KOPT-K1 (cell line): Measurements from ENCODE around the gene TMEFF1.

Experiments used
- H3K27ac ChIP-seq: fragments of 200-600 bp; sonication (generic); 2 replicates; pipeline ENCODE4 v1.5.1; 2016; ENCODE audit warnings: antibody characterized with exemption, mild to moderate bottlenecking, low read depth, low read length; ENCODE audit not compliant: poor library complexity, severe bottlenecking
- H3K36me3 ChIP-seq: fragments of 200-600 bp; sonication (generic); 2 replicates; pipeline ENCODE4 v1.5.1; 2017; ENCODE audit warnings: antibody characterized with exemption, mild to moderate bottlenecking, low read length, moderate library complexity; ENCODE audit not compliant: insufficient read depth
- H3K9me3 ChIP-seq: fragments of 200-600 bp; sonication (generic); 2 replicates; pipeline ENCODE4 v1.5.1; 2017; ENCODE audit warnings: antibody characterized with exemption, low read length, mild to moderate bottlenecking; ENCODE audit not compliant: insufficient read depth, poor library complexity, severe bottlenecking

TMEFF1 gene

DNA sequence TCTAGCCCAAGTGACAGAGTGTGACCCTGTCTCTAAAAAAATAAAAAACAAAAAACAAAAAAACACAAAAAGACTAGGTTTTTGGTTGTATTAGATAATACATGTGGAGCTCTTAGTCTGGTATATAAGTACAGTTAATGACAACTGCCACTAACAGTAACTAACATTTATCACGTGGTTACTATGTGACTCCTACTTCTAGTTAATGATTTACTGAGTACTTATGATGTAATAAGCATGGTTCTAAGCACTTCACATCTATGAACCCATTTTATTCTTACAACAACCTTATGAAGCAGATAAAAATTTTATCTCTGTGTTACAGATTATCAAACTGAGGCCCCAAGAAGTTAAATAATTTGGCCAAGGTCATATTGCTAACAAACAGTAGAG lies 6.1 kb upstream of the TMEFF1 start:
- no peak overlapping the region for H3K27ac ChIP-seq
- H3K9me3 ChIP-seq, result no peaks in the 10 kb centered on the region
- H3K36me3 ChIP-seq, result no peaks in the 10 kb centered on the region

DNA sequence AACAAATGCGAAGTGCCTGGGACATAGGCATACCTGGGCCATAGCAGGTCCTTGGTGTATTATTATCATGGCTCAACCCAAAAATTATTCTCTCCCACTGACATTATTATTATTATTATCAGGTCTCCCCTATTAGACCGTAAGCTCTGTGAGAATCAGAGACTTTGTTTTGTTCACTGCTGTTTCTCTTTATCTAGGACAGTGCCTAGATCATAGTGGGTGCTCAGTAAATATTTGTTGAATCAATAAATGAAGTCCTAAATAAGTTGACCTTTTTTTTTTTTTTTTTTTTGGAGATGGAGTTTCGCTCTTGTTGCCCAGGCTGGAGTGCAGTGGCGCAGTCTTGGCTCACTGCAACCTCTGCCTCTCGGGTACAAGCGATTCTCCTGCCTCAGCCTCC lies 4.9 kb upstream of the TMEFF1 start:
- H3K36me3 ChIP-seq, result no peaks in the 10 kb centered on the region
- H3K9me3 ChIP-seq, result no peaks in the 10 kb centered on the region
- no peak overlapping the region for H3K27ac ChIP-seq

DNA sequence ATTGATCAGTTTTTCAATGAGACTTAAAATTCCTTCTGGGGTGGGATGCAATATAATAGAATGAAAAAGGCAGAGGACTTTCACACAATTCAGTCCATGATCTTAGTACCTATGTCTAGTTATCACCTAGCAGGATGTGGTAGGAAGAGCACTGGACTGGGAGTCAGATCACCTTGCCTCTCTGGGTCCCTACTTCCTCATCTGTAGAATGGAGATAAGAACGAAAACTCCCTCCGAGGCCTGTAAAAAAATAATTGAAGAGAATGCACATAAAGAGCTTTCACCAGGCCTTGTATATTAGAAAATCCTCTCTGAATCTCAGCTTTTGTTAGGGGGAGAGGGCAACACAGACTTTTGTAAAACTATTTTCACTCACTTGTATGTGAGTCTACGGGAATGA lies 681 bp upstream of the TMEFF1 start:
- Histone ChIP-seq H3K36me3 (no peaks in the 10 kb centered on the region), H3K27ac (no peak overlapping the region), H3K9me3 (no peaks in the 10 kb centered on the region)

GRCh38 chr9:100473276-100474081 lies 530 bp downstream of the TMEFF1 start:
- Histone ChIP-seq H3K27ac (peak overlapping the region; percentile 36), H3K36me3 (no peaks in the 10 kb centered on the region), H3K9me3 (no peaks in the 10 kb centered on the region)

- H3K27ac ChIP-seq, result peak overlapping the region; percentile 36
- no peaks in the 10 kb centered on the region for H3K36me3 ChIP-seq
- no peaks in the 10 kb centered on the region for H3K9me3 ChIP-seq
Observed at GRCh38 chr9:100474082-100474923, 1.4 kb downstream of the TMEFF1 start.

- Histone ChIP-seq H3K9me3 (peaks cover 5% of the 10 kb centered on the region), H3K27ac (no peak overlapping the region), H3K36me3 (no peaks in the 10 kb centered on the region)
Observed at GRCh38 chr9:100474924-100475276, 2.0 kb downstream of the TMEFF1 start.

DNA sequence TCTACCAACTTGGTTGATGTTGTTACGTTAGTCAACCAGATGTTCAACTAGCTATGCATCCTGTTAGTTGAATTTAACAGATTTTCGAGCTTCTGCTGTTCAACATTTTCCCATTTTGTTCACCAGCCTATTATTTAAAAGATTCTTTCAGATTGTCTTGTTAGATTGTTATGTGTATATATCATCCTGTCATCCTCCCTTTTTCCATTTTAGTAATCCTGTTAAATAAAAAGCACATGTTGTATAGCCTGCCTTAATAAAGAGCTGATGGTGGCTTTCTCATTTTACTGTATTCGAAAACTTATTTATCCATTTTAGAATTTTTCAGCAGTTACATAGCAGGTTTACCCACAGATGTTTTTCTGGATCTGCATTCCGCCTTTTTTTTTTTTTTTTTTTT lies 4.3 kb downstream of the TMEFF1 start:
- H3K27ac ChIP-seq, result no peak overlapping the region
- no peaks in the 10 kb centered on the region for H3K36me3 ChIP-seq
- H3K9me3 ChIP-seq, result peaks cover 5% of the 10 kb centered on the region

DNA sequence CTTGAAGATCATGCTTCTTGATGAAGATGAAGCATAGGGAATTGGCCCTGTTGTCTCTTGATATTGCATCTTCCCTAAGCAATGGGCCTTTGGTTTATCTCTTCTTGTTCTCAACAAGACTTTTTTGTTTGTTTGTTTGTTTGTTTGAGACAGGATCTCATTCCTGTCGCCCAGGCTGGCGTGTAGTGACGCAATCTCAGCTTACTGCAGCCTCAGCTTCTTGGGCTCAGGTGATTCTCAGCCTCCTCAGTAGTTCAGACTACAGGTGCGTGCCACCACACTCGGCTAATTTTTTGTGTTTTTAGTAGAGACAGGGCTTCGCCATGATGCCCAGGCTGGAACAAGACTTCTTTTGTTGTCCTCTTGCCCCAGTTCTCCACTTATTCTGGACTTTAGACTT lies 5.2 kb downstream of the TMEFF1 start:
- H3K27ac ChIP-seq, result no peak overlapping the region
- no peaks in the 10 kb centered on the region for H3K36me3 ChIP-seq
- H3K9me3 ChIP-seq, result peaks cover 5% of the 10 kb centered on the region

- peaks cover 5% of the 10 kb centered on the region for H3K9me3 ChIP-seq
- no peaks in the 10 kb centered on the region for H3K36me3 ChIP-seq
- H3K27ac ChIP-seq, result no peak overlapping the region
Observed at GRCh38 chr9:100479820-100480219, 6.9 kb downstream of the TMEFF1 start.

- Histone ChIP-seq H3K36me3 (no peaks in the 10 kb centered on the region), H3K27ac (no peak overlapping the region), H3K9me3 (no peaks in the 10 kb centered on the region)
Observed at GRCh38 chr9:100485196-100485595, 12.2 kb downstream of the TMEFF1 start.

DNA sequence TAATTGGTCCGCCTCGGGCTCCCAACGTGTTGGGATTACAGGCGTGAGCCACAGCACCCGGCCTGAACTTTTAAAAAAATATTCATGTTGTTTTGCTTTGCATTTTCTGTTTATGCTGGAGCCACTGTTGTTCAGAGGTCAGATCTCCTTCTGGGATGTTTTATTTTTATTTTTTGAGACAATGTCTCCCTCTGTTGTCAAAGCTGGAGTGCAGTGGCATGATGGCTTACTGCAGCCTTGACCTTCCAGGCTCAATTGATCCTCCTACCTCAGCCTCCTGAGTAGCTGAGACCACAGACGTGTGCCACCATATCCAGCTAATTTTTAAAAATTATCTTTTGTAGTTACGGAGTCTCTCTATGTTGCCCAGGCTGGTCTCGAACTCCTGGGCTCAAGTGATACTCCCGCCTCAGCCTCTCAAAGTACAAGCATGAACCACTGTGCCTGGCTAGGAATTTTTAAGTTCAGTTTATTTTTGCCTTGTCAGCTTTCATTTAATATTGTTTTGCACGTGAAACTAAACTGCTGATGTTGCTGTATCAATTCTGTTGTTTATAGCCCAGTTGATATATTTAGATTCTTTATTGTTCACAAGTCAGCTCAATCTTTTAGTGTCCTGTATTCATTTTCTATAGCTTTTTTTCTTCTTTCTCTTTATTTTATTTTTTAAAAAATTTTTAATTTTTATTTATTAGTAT lies 13.7 kb downstream of the TMEFF1 start:
- Histone ChIP-seq H3K27ac (no peak overlapping the region), H3K36me3 (no peaks in the 10 kb centered on the region), H3K9me3 (no peaks in the 10 kb centered on the region)

DNA sequence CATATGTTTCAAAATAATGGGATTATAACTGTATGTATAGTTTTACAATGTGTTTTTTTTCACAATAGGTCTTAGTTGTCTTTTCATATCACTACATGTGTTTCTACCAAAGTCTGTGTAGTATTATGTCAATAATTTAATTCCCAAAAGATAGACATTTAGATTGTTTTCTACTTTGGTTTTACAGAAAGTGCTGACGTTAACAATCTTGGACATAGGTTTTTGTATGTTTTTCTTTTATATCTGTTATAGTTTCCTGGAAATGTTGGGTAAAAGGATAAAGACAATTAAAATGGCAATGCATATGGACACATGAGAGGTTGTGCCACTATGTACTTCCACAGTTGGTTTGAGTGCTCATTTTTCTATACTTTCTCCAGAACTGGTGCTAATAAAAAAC lies 15.2 kb downstream of the TMEFF1 start:
- no peaks in the 10 kb centered on the region for H3K9me3 ChIP-seq
- H3K27ac ChIP-seq, result no peak overlapping the region
- H3K36me3 ChIP-seq, result no peaks in the 10 kb centered on the region

- Histone ChIP-seq H3K27ac (no peak overlapping the region), H3K36me3 (no peaks in the 10 kb centered on the region), H3K9me3 (no peaks in the 10 kb centered on the region)
Observed at GRCh38 chr9:100489836-100490235, 16.9 kb downstream of the TMEFF1 start.

GRCh38 chr9:100492952-100493351 lies 20.0 kb downstream of the TMEFF1 start:
- Histone ChIP-seq H3K27ac (no peak overlapping the region), H3K36me3 (no peaks in the 10 kb centered on the region), H3K9me3 (no peaks in the 10 kb centered on the region)

- no peak overlapping the region for H3K27ac ChIP-seq
- H3K9me3 ChIP-seq, result no peaks in the 10 kb centered on the region
- no peaks in the 10 kb centered on the region for H3K36me3 ChIP-seq
Observed at GRCh38 chr9:100498592-100498991, 25.6 kb downstream of the TMEFF1 start.
